ENCODE measurements around the gene SH2D6.

SH2D6 gene

DNA sequence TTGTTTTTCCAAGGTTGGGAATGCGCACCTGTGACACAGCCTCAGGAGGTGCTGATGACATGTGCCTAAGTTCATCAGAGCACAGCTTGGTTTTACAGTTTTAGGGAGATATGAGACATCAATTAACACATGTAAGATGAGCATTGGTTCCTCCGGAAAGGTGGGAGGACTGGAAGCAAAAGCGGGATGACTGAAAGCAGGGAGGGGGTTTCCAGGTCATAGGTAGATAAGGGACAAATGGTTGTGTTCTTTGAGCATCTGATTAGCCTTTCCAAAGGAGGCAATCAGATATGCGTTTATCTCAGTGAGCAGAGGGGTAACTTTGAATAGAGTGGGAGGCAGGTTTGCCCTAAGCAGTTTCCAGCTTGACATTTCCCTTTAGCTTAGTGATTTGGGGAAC lies 34.7 kb upstream of the SH2D6 start:
- TF ChIP-seq TAF1 (IDR thresholded peaks at IDR 0.05; ENCODE audit: borderline replicate concordance, insufficient read depth, low read length) (no peak), POLR2AphosphoS5 (IDR thresholded peaks at IDR 0.05; ENCODE audit: low read depth, low read length) (no peak), REST (IDR thresholded peaks at IDR 0.05; ENCODE audit: insufficient read depth in 1 of 2, low read depth in 2 of 2, low read length in 2 of 2) (no peak), FOXP2 (optimal IDR thresholded peaks at IDR 0.05; ENCODE audit: borderline replicate concordance, extremely low read depth, extremely low read length, insufficient read depth) (no peak), SIN3A (IDR thresholded peaks at IDR 0.05; ENCODE audit: borderline replicate concordance, insufficient read depth, low read length) (no peak)

- TF ChIP-seq TAF1 (IDR thresholded peaks at IDR 0.05; ENCODE audit: borderline replicate concordance, insufficient read depth, low read length) (no peak), REST (IDR thresholded peaks at IDR 0.05; ENCODE audit: insufficient read depth in 1 of 2, low read depth in 2 of 2, low read length in 2 of 2) (no peak), FOXP2 (optimal IDR thresholded peaks at IDR 0.05; ENCODE audit: borderline replicate concordance, extremely low read depth, extremely low read length, insufficient read depth) (no peak), SIN3A (IDR thresholded peaks at IDR 0.05; ENCODE audit: borderline replicate concordance, insufficient read depth, low read length) (no peak), POLR2AphosphoS5 (IDR thresholded peaks at IDR 0.05; ENCODE audit: low read depth, low read length) (no peak)
Observed at GRCh38 chr2:85385746-85386145, 32.8 kb upstream of the SH2D6 start.

DNA sequence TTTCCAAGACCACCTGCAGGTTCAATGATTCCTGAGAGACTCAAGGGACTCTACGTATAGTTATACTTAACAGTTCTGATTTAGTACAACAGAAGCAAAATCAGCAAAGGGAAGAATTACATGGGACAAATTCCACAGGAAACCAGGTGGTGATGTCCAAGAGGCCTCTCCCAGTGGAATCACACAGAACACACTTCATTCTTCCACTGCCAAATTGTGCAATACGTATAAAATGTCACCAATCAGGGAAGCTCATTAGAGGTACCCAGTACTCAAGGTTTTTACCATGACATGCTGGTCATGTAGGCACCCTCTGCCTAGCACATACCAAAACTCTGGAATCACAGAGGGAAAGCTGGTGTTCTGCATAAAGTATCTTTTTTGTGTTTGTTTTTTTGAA lies 30.8 kb upstream of the SH2D6 start:
- TF ChIP-seq REST (IDR thresholded peaks at IDR 0.05; ENCODE audit: insufficient read depth in 1 of 2, low read depth in 2 of 2, low read length in 2 of 2), result no peak
- no peak for TF ChIP-seq SIN3A (IDR thresholded peaks at IDR 0.05; ENCODE audit: borderline replicate concordance, insufficient read depth, low read length)
- TF ChIP-seq POLR2AphosphoS5 (IDR thresholded peaks at IDR 0.05; ENCODE audit: low read depth, low read length), result no peak
- no peak for TF ChIP-seq FOXP2 (optimal IDR thresholded peaks at IDR 0.05; ENCODE audit: borderline replicate concordance, extremely low read depth, extremely low read length, insufficient read depth)
- TF ChIP-seq TAF1 (IDR thresholded peaks at IDR 0.05; ENCODE audit: borderline replicate concordance, insufficient read depth, low read length), result no peak

DNA sequence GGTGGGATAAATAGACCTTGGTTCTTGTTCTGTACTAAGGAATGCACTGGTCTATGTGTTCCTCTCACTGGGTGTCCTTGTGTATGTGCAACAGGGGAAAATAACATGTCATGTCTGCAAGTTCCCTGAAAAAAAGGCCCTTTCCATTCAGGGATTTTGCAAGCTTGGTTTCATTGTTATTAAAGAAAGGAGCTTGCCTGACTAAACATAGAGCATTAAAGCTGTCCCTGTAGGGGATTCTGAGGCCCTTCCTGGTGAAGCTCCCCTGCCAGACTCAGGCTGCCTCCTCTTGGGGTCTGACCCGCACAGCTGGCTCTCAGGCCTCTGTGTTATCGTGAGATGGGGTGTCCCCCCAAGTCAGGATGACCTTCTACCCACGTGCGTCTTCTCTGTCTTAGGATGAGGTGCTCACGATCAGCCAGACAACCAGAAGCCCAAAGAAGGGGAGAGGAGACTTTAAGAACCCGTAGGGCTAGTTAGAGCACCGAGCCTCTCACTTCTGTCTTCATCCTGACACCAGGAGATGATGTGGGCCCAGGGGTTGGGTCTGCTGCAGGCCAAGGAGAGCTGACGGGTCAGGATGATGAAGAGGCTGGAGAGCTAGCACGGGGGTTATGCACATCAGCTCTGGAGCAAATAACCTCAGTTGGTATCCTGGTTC lies 29.5 kb upstream of the SH2D6 start:
- TF ChIP-seq SIN3A (IDR thresholded peaks at IDR 0.05; ENCODE audit: borderline replicate concordance, insufficient read depth, low read length) (no peak), TAF1 (IDR thresholded peaks at IDR 0.05; ENCODE audit: borderline replicate concordance, insufficient read depth, low read length) (no peak), FOXP2 (optimal IDR thresholded peaks at IDR 0.05; ENCODE audit: borderline replicate concordance, extremely low read depth, extremely low read length, insufficient read depth) (no peak), POLR2AphosphoS5 (IDR thresholded peaks at IDR 0.05; ENCODE audit: low read depth, low read length) (no peak), REST (IDR thresholded peaks at IDR 0.05; ENCODE audit: insufficient read depth in 1 of 2, low read depth in 2 of 2, low read length in 2 of 2) (no peak)

All from PFSK-1 (cell line).